Ectodermal cell (in vitro differentiated cells): ENCODE results near the gene SH3PXD2A.
A peak's percentile ranks its signal among the peaks of the same experiment; 100 is the strongest.

ENCODE experiments used
- H3K27ac ChIP-seq: 2 replicates; pipeline ENCODE4 v1.7.0; 2013; ENCODE audit warnings: mild to moderate bottlenecking, low read depth, low read length; ENCODE audit not compliant: insufficient read depth, poor library complexity, severe bottlenecking
- H3K27me3 ChIP-seq: 2 replicates; pipeline ENCODE4 v1.7.0; 2013; ENCODE audit warnings: mild to moderate bottlenecking, low read length; ENCODE audit not compliant: insufficient read depth, control insufficient read depth, poor library complexity, severe bottlenecking
- H3K36me3 ChIP-seq: one replicate; pipeline ENCODE4 v1.7.0; 2013; ENCODE audit warnings: low read length; ENCODE audit not compliant: control insufficient read depth, insufficient read depth
- H3K4me1 ChIP-seq: one replicate; pipeline ENCODE4 v1.7.0; 2013; ENCODE audit warnings: low read length; ENCODE audit not compliant: control insufficient read depth, insufficient read depth
- H3K4me3 ChIP-seq: 2 replicates; pipeline ENCODE4 v1.7.0; 2013; ENCODE audit warnings: low read depth, low read length, control low read depth; ENCODE audit not compliant: insufficient read depth
- H3K9me3 ChIP-seq: 2 replicates; pipeline ENCODE4 v1.7.0; 2013; ENCODE audit warnings: mild to moderate bottlenecking, low read length, moderate library complexity; ENCODE audit not compliant: control insufficient read depth
- WGBS, 2 experiments: methylation state at CpG; one replicate each; pipeline ENCODE4 v1.1.7; 2013; ENCODE audit warnings: missing lambda C conversion rate in 2 of 2; 5-methylcytosine and 5-hydroxymethylcytosine counted together

The SH3PXD2A gene

GRCh38 chr10:103700436-103700715, 155.0 kb downstream of the SH3PXD2A start:
- Histone ChIP-seq H3K36me3 (no peaks in the 10 kb centered on the region), H3K4me3 (no peak overlapping the region), H3K9me3 (no peaks in the 10 kb centered on the region), H3K27me3 (peaks cover 6% of the 10 kb centered on the region), H3K27ac (no peak overlapping the region), H3K4me1 (no peaks in the 10 kb centered on the region)

GRCh38 chr10:103699611-103700435, 155.6 kb downstream of the SH3PXD2A start:
- no peaks in the 10 kb centered on the region for H3K36me3 ChIP-seq
- no peak overlapping the region for H3K4me3 ChIP-seq
- no peaks in the 10 kb centered on the region for H3K9me3 ChIP-seq
- WGBS, 2 experiments, result 77 to 78% methylated on average over 10 of the region's 10 CpGs
- no peaks in the 10 kb centered on the region for H3K4me1 ChIP-seq
- H3K27ac ChIP-seq, result no peak overlapping the region
- peaks cover 11% of the 10 kb centered on the region for H3K27me3 ChIP-seq

GRCh38 chr10:103698266-103698665, 157.1 kb downstream of the SH3PXD2A start:
- Histone ChIP-seq H3K4me3 (no peak overlapping the region), H3K36me3 (no peaks in the 10 kb centered on the region), H3K4me1 (peaks cover 5% of the 10 kb centered on the region), H3K9me3 (no peaks in the 10 kb centered on the region), H3K27me3 (peaks cover 27% of the 10 kb centered on the region), H3K27ac (no peak overlapping the region)
- 94% methylated on average over 4 of the region's 4 CpGs for WGBS, 2 experiments

- Histone ChIP-seq H3K27me3 (peaks cover 31% of the 10 kb centered on the region), H3K36me3 (no peaks in the 10 kb centered on the region), H3K4me3 (no peak overlapping the region), H3K27ac (no peak overlapping the region), H3K9me3 (no peaks in the 10 kb centered on the region), H3K4me1 (peaks cover 5% of the 10 kb centered on the region)
- 95 to 97% methylated on average over 4 of the region's 4 CpGs for WGBS, 2 experiments
Observed at GRCh38 chr10:103697787-103698186, 157.6 kb downstream of the SH3PXD2A start.

GRCh38 chr10:103696411-103697145, 158.8 kb downstream of the SH3PXD2A start:
- Histone ChIP-seq H3K4me1 (peaks cover 5% of the 10 kb centered on the region), H3K27ac (no peak overlapping the region), H3K36me3 (no peaks in the 10 kb centered on the region), H3K4me3 (no peak overlapping the region), H3K27me3 (peaks cover 43% of the 10 kb centered on the region), H3K9me3 (no peaks in the 10 kb centered on the region)
- WGBS, 2 experiments, result 20 to 24% methylated on average over 10 of the region's 10 CpGs

GRCh38 chr10:103696094-103696410, 159.3 kb downstream of the SH3PXD2A start:
- H3K4me3 ChIP-seq, result no peak overlapping the region
- H3K9me3 ChIP-seq, result no peaks in the 10 kb centered on the region
- WGBS, 2 experiments, result 75 to 80% methylated on average over 5 of the region's 5 CpGs
- peaks cover 49% of the 10 kb centered on the region for H3K27me3 ChIP-seq
- H3K36me3 ChIP-seq, result no peaks in the 10 kb centered on the region
- H3K27ac ChIP-seq, result no peak overlapping the region
- H3K4me1 ChIP-seq, result peaks cover 5% of the 10 kb centered on the region

- Histone ChIP-seq H3K36me3 (no peaks in the 10 kb centered on the region), H3K27ac (no peak overlapping the region), H3K9me3 (no peaks in the 10 kb centered on the region), H3K27me3 (peaks cover 52% of the 10 kb centered on the region), H3K4me1 (peaks cover 5% of the 10 kb centered on the region), H3K4me3 (no peak overlapping the region)
- WGBS, 2 experiments, result 86 to 89% methylated on average over 4 of the region's 4 CpGs
Observed at GRCh38 chr10:103695584-103696005, 159.8 kb downstream of the SH3PXD2A start.

GRCh38 chr10:103693812-103694205, 161.6 kb downstream of the SH3PXD2A start:
- Histone ChIP-seq H3K9me3 (no peaks in the 10 kb centered on the region), H3K27ac (no peak overlapping the region), H3K4me1 (peaks cover 5% of the 10 kb centered on the region), H3K27me3 (peaks cover 52% of the 10 kb centered on the region), H3K36me3 (no peaks in the 10 kb centered on the region), H3K4me3 (no peak overlapping the region)
- WGBS, 2 experiments, result 48 to 52% methylated on average over 5 of the region's 5 CpGs

- 2% methylated on average over 68 to 69 of the region's 69 CpGs for WGBS, 2 experiments
- Histone ChIP-seq H3K36me3 (no peaks in the 10 kb centered on the region), H3K4me1 (peaks cover 5% of the 10 kb centered on the region), H3K27ac (no peak overlapping the region), H3K4me3 (peak overlapping the region; percentile 44), H3K27me3 (peaks cover 52% of the 10 kb centered on the region), H3K9me3 (no peaks in the 10 kb centered on the region)
Observed at GRCh38 chr10:103692952-103693811, 162.2 kb downstream of the SH3PXD2A start.

- 0 to 1% methylated on average over 35 of the region's 35 CpGs for WGBS, 2 experiments
- no peaks in the 10 kb centered on the region for H3K9me3 ChIP-seq
- H3K36me3 ChIP-seq, result no peaks in the 10 kb centered on the region
- peaks cover 5% of the 10 kb centered on the region for H3K4me1 ChIP-seq
- H3K27me3 ChIP-seq, result peaks cover 52% of the 10 kb centered on the region
- H3K27ac ChIP-seq, result no peak overlapping the region
- peak overlapping the region; percentile 44 for H3K4me3 ChIP-seq
Observed at GRCh38 chr10:103692436-103692951, 162.9 kb downstream of the SH3PXD2A start.
